Measurements from ENCODE around the gene SPHK1.

DNA sequence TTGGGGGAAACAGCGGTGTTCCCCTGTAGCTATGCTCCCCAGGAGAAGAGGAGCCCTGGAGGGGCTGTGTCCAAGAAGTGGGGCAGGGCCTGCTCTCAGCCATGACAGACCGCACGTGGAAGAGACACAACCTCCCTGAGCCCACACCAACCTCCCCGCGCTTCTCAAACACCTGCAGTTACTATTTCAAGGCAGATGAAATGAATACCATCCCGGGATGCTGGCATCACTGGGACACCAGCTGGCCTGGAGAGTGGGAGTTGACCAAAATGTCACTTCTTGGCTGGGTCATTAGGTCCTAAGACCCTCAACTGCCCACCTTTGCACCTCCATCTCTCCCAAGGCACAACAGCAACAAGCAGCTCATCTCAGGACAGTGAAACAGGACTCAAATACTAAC, 32.0 kb downstream of the SPHK1 start:
- TF ChIP-seq, protein P1, sequence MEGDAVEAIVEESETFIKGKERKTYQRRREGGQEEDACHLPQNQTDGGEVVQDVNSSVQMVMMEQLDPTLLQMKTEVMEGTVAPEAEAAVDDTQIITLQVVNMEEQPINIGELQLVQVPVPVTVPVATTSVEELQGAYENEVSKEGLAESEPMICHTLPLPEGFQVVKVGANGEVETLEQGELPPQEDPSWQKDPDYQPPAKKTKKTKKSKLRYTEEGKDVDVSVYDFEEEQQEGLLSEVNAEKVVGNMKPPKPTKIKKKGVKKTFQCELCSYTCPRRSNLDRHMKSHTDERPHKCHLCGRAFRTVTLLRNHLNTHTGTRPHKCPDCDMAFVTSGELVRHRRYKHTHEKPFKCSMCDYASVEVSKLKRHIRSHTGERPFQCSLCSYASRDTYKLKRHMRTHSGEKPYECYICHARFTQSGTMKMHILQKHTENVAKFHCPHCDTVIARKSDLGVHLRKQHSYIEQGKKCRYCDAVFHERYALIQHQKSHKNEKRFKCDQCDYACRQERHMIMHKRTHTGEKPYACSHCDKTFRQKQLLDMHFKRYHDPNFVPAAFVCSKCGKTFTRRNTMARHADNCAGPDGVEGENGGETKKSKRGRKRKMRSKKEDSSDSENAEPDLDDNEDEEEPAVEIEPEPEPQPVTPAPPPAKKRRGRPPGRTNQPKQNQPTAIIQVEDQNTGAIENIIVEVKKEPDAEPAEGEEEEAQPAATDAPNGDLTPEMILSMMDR (IDR thresholded peaks at IDR 0.05 in 4 of 5, conservative IDR thresholded peaks at IDR 0.05 in 1 of 5) = no peak
- no peak for TF ChIP-seq POLR2A (IDR thresholded peaks at IDR 0.05)

Data from gastrocnemius medialis (tissue), 4 donors.